Right atrium auricular region (tissue), 2 donors: Measurements from ENCODE around the gene CD7. TPM values are rescaled to one million over a fixed set of nuclear protein-coding genes. Genes with fewer than 3 reads are reported as not detected.

Experiments used
- DNase-seq: peaks from one replicate; pipeline ENCODE4 v3.0.0-alpha.2; 2019; ENCODE audit warnings: low spot score
- H3K27ac ChIP-seq, 2 donors: fragments of 200-600 bp; sonication (generic); 1 replicate in 1 of 2; 2 replicates in 1 of 2; pipeline ENCODE4 v1.5.1; 2016 to 2019
- H3K27me3 ChIP-seq, 2 donors: fragments of 200-600 bp; sonication (generic); one replicate each; pipeline versions ENCODE4 v1.5.1 to v1.6.0; 2017 to 2019
- H3K36me3 ChIP-seq: fragments of 200-600 bp; sonication (generic); one replicate; pipeline ENCODE4 v1.5.1; 2016
- H3K4me1 ChIP-seq, 2 donors: fragments of 200-600 bp; sonication (generic); one replicate each; pipeline versions ENCODE4 v1.5.1 to v1.6.0; 2017 to 2019
- H3K4me3 ChIP-seq, 2 donors: fragments of 200-600 bp; sonication (generic); 1 replicate in 1 of 2; 2 replicates in 1 of 2; pipeline ENCODE4 v1.5.1; 2017 to 2019; ENCODE audit warnings: mild to moderate bottlenecking in 1 of 2, moderate library complexity in 1 of 2
- H3K9me3 ChIP-seq, 2 donors: fragments of 200-600 bp; sonication (generic); one replicate each; pipeline ENCODE4 v1.5.1; 2019
- total RNA-seq, 2 donors: library from RNA; depleted of rRNA; stranded (reverse); fragments of >200 nt; gene quantifications; one replicate each; pipeline ENCODE4 v1.1.0, GENCODE V29; 2016
- TF ChIP-seq, protein P1 (sequence below), 2 donors: fragments of 200-600 bp; sonication (generic); IDR thresholded peaks; one replicate each; pipeline ENCODE4 v1.5.1; 2019; ENCODE audit warnings: antibody characterized with exemption in 2 of 2

CD7 gene
- total RNA-seq, 2 donors from 2014 or later = 1.7 TPM; not detected in 1

DNA sequence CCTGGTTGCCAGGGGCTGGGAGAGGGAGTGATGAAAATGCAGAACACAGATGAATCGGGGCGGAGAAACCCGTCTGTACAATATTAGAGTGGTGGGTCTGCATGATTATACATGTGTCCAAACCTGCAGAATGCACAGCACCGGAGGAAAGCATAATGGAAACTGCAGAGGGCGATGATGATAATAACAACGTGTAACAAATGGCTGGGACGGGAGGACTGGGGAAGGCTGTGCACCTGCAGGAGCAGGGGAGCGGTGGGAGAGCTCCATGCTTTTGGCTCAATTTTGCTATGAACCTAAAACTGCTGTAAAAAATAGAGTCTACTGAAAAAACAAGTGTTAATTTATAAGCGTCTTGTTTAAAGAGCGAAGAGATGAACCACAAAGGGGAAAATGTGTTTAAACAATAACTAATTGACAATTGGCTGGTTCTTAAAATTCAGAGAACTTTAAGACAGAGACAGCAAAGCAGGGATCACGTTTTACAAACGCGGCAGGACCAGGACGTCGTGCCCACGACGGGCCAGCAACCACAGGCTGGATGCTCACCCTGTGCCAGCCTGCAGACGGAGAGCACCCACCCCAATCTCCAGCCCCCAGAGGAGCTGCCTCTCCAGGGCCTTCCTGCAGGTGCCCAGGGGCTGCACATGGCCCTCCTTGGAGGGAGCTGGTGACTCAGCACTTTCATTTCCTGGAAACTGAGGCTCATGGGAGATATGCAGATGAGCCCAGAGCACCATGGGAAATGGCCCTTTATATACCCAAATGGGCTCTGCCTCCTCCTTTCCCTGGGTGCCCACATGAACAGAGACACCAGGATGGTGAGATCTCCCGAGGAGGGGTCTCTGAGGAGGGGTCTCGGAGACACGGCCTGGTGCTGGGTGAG lies 41.3 kb upstream of the CD7 start, which contains the start of gene TEX19:
Gene TEX19, plus strand, starts transcription at position 783 of the 886 bp plus-strand sequence. CDS start 2,904 bp downstream, outside the sequence.
- H3K27me3 ChIP-seq = no peaks in the 10 kb centered on the region
- no peaks in the 10 kb centered on the region for H3K9me3 ChIP-seq
- H3K4me3 ChIP-seq = no peak within 1 kb of the TSS
- no peaks in the 10 kb centered on the region for H3K4me1 ChIP-seq
- DNase-seq = no peak
- no peak within 1 kb of the TSS for H3K27ac ChIP-seq
- TF ChIP-seq, protein P1, sequence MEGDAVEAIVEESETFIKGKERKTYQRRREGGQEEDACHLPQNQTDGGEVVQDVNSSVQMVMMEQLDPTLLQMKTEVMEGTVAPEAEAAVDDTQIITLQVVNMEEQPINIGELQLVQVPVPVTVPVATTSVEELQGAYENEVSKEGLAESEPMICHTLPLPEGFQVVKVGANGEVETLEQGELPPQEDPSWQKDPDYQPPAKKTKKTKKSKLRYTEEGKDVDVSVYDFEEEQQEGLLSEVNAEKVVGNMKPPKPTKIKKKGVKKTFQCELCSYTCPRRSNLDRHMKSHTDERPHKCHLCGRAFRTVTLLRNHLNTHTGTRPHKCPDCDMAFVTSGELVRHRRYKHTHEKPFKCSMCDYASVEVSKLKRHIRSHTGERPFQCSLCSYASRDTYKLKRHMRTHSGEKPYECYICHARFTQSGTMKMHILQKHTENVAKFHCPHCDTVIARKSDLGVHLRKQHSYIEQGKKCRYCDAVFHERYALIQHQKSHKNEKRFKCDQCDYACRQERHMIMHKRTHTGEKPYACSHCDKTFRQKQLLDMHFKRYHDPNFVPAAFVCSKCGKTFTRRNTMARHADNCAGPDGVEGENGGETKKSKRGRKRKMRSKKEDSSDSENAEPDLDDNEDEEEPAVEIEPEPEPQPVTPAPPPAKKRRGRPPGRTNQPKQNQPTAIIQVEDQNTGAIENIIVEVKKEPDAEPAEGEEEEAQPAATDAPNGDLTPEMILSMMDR (IDR thresholded peaks at IDR 0.05) = no peak
- no peaks in the 10 kb centered on the region for H3K36me3 ChIP-seq

- H3K36me3 ChIP-seq = no peaks in the 10 kb centered on the region
- no peak for DNase-seq
- H3K4me3 ChIP-seq = no peak overlapping the region
- TF ChIP-seq, protein P1 (IDR thresholded peaks at IDR 0.05) = no peak
- H3K27me3 ChIP-seq = no peaks in the 10 kb centered on the region
- no peaks in the 10 kb centered on the region for H3K9me3 ChIP-seq
- H3K4me1 ChIP-seq = no peaks in the 10 kb centered on the region
- H3K27ac ChIP-seq = no peak overlapping the region
These were observed 40.0 kb upstream of the CD7 start for GRCh38 chr17:82357394-82357793.

GRCh38 chr17:82356845-82357355 lies 39.5 kb upstream of the CD7 start:
- H3K27ac ChIP-seq = no peak overlapping the region
- H3K4me1 ChIP-seq = no peaks in the 10 kb centered on the region
- TF ChIP-seq, protein P1 (IDR thresholded peaks at IDR 0.05) = no peak
- no peaks in the 10 kb centered on the region for H3K9me3 ChIP-seq
- no peaks in the 10 kb centered on the region for H3K27me3 ChIP-seq
- H3K4me3 ChIP-seq = no peak overlapping the region
- H3K36me3 ChIP-seq = no peaks in the 10 kb centered on the region
- DNase-seq = no peak

DNA sequence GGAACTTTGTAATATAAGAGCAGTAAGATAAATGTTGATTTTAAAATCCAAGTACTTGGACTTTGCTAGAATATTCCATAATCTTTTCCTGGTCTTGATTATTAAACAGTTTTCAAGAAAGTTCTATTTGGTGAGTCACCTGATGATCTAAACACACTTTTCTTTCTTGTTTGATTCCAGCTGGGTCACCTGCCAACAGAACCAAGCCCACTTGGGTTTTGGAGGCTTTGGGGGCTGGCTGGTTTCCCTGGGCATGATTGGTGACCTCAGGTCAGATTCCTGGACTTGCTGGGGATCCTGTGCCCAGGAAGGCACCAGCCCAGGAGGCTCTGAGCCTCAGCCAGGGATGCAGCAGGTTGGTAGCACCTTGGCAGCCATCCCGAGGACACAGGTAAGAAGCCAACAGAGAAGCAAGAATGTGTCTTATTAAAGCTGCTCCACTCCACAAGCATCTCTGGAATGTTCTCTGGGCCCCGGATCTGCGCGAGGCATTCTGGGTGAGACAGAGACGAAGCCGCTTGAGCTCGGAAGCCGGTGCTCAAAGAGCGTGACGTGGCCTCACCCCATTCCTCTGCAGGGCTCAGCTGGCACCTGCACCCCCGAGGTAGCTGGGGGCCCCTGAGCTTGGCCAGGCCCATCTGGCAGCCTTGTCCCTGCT lies 38.5 kb upstream of the CD7 start:
- no peaks in the 10 kb centered on the region for H3K4me1 ChIP-seq
- H3K27me3 ChIP-seq = no peaks in the 10 kb centered on the region
- H3K27ac ChIP-seq = no peak overlapping the region
- no peaks in the 10 kb centered on the region for H3K9me3 ChIP-seq
- no peak for DNase-seq
- H3K36me3 ChIP-seq = no peaks in the 10 kb centered on the region
- TF ChIP-seq, protein P1 (IDR thresholded peaks at IDR 0.05) = no peak
- H3K4me3 ChIP-seq = no peak overlapping the region

- Histone ChIP-seq H3K27me3 (no peaks in the 10 kb centered on the region), H3K4me1 (no peaks in the 10 kb centered on the region), H3K4me3 (no peak overlapping the region), H3K27ac (no peak overlapping the region), H3K36me3 (no peaks in the 10 kb centered on the region), H3K9me3 (no peaks in the 10 kb centered on the region)
- no peak for DNase-seq
- TF ChIP-seq, protein P1 (IDR thresholded peaks at IDR 0.05) = no peak
These were observed 37.4 kb upstream of the CD7 start for GRCh38 chr17:82354804-82355308.
